HepG2 (cell line): ENCODE measurements around the gene EEF1AKMT3. TPM values are rescaled to one million over a fixed set of nuclear protein-coding genes. Genes with fewer than 3 reads are reported as not detected.

Source experiments
- ATAC-seq: fragments of 200-7000 bp; cut with Tn5 transposase; 3 replicates; pipeline ENCODE4 v1.9.1; 2020; ENCODE audit warnings: mild to moderate bottlenecking, moderate library complexity
- BruUV-seq: library from RNA; stranded (reverse); fragments of 400-500 nt; replicated peaks from 2 replicates; lab custom pipeline; 2021; lab: Mats Ljungman, UMichigan
- CTCF ChIA-PET: fragments of 300-600 bp; formaldehyde crosslinking; extraction: SDS; loops from one replicate; lab custom pipeline; 2021; ENCODE audit warnings: low total read pairs, inconsistent platforms, low intra/inter-chr PET ratio; lab: Yijun Ruan, JAX
- POLR2A ChIA-PET: fragments of 350-600 bp; sonication (Branson Sonifier 250); formaldehyde crosslinking; loops from one replicate; lab custom pipeline; 2020; ENCODE audit warnings: antibody characterized with exemption, inconsistent platforms; lab: Yijun Ruan, JAX
- DNase-seq: peaks from one replicate; pipeline ENCODE4 v3.0.0-alpha.2; 2015; ENCODE audit warnings: low spot score
- FAIRE-seq: peaks from 3 replicates; lab custom pipeline; 2011; peaks lifted over from hg19 to GRCh38; lab: Jason Lieb, UNC
- H2AFZ ChIP-seq: one replicate; pipeline ENCODE4 v1.6.1; 2011; ENCODE audit warnings: low read length, inconsistent platforms
- H3K27ac ChIP-seq: fragments of 300-600 bp; 3 replicates; pipeline ENCODE4 v1.8.0; 2011; ENCODE audit warnings: mixed run types, mild to moderate bottlenecking, mixed read lengths, low read length, inconsistent platforms; ENCODE audit not compliant: insufficient read depth; ENCODE audit errors: extremely low read length
- H3K27me3 ChIP-seq, 2 experiments: fragments of 200-600 bp in 1 of 2; 2 replicates in 1 of 2; 3 replicates in 1 of 2; pipeline versions ENCODE4 v1.6.0 to v1.8.0; 2011; ENCODE audit warnings: low read length in 2 of 2, mild to moderate bottlenecking in 2 of 2, moderate library complexity in 2 of 2, inconsistent platforms in 1 of 2; ENCODE audit not compliant: insufficient read depth in 2 of 2, control insufficient read depth in 1 of 2
- H3K36me3 ChIP-seq, 2 experiments: fragments of 200-600 bp in 1 of 2; replicated peaks in 1 of 2; 2 replicates in 1 of 2; 3 replicates in 1 of 2; pipeline versions ENCODE4 v1.5.1 to v1.8.0; 2011; ENCODE audit warnings: low read length in 2 of 2, inconsistent platforms in 1 of 2; ENCODE audit not compliant: insufficient read depth in 2 of 2, control insufficient read depth in 1 of 2
- H3K4me1 ChIP-seq: 2 replicates; pipeline ENCODE4 v1.5.1; 2012; ENCODE audit warnings: low read length, inconsistent platforms; ENCODE audit not compliant: insufficient read depth
- H3K4me2 ChIP-seq: 2 replicates; pipeline ENCODE4 v1.6.0; 2011; ENCODE audit warnings: low read depth, low read length, inconsistent platforms
- H3K4me3 ChIP-seq, 3 experiments: fragments of 200-600 bp in 1 of 3; sonication (generic), shearing (Covaris generic) in 1 of 3; replicated peaks in 1 of 3; 2 replicates each; pipeline ENCODE4 v1.5.1; 2011 to 2016; ENCODE audit warnings: low read length in 3 of 3, inconsistent platforms in 2 of 3, low read depth in 2 of 3, mild to moderate bottlenecking in 2 of 3, control low read depth in 1 of 3, mixed read lengths in 1 of 3; ENCODE audit not compliant: insufficient read depth in 1 of 3
- H3K79me2 ChIP-seq: one replicate; pipeline ENCODE4 v1.6.1; 2011; ENCODE audit warnings: low read length, inconsistent platforms; ENCODE audit not compliant: insufficient read depth
- H3K9ac ChIP-seq: 2 replicates; pipeline ENCODE4 v1.6.0; 2011; ENCODE audit warnings: mild to moderate bottlenecking, low read depth, low read length, inconsistent platforms; ENCODE audit not compliant: insufficient read depth
- H3K9me3 ChIP-seq: 2 replicates; pipeline ENCODE4 v1.5.1; 2012; ENCODE audit warnings: mild to moderate bottlenecking, low read length
- H4K20me1 ChIP-seq: 2 replicates; pipeline ENCODE4 v1.6.0; 2011; ENCODE audit warnings: inconsistent platforms, mild to moderate bottlenecking, low read length, moderate library complexity; ENCODE audit not compliant: insufficient read depth
- ARID2 ChIP-seq: sonication (generic); formaldehyde crosslinking; IDR thresholded peaks from 2 replicates; pipeline ENCODE4 v1.8.1; 2022; ENCODE audit warnings: mild to moderate bottlenecking, missing genetic modification reagents, borderline replicate concordance
- BORCS8-MEF2B ChIP-seq: sonication (generic); formaldehyde crosslinking; IDR thresholded peaks from 2 replicates; pipeline ENCODE4 v1.8.0; 2022; ENCODE audit warnings: mild to moderate bottlenecking, missing genetic modification reagents
- CEBPG ChIP-seq: IDR thresholded peaks from 2 replicates; pipeline ENCODE4 v1.6.1; 2016
- GFI1 ChIP-seq: sonication (generic); formaldehyde crosslinking; IDR thresholded peaks from 2 replicates; pipeline ENCODE4 v1.5.0; 2020; ENCODE audit warnings: missing genetic modification reagents, mild to moderate bottlenecking, borderline replicate concordance
- GMEB1 ChIP-seq: sonication (generic); formaldehyde crosslinking; IDR thresholded peaks from 2 replicates; pipeline ENCODE4 v1.5.1; 2020; ENCODE audit warnings: missing genetic modification reagents, mild to moderate bottlenecking, borderline replicate concordance
- HIC2 ChIP-seq: sonication (generic); formaldehyde crosslinking; IDR thresholded peaks from 2 replicates; pipeline ENCODE4 v1.9.0; 2022; ENCODE audit warnings: low read depth, missing genetic modification reagents
- NONO ChIP-seq, 2 experiments: fragments of 450-650 bp in 1 of 2; sonication (generic) in 1 of 2; formaldehyde crosslinking in 1 of 2; IDR thresholded peaks in 1 of 2; conservative IDR thresholded peaks in 1 of 2; 2 replicates each; pipeline versions ENCODE4 v1.6.1 to v1.8.0; 2017 to 2022; ENCODE audit warnings: mild to moderate bottlenecking in 1 of 2, missing genetic modification reagents in 1 of 2, moderate library complexity in 1 of 2
- RBM22 ChIP-seq: fragments of 200-400 bp; formaldehyde crosslinking; optimal IDR thresholded peaks from 2 replicates; pipeline ENCODE3; 2017; ENCODE audit warnings: mild to moderate bottlenecking, low read length, moderate library complexity
- TOPORS ChIP-seq: sonication (generic); formaldehyde crosslinking; IDR thresholded peaks from 2 replicates; pipeline ENCODE4 v1.8.0; 2023; ENCODE audit warnings: mild to moderate bottlenecking, missing genetic modification reagents
- ZBTB38 ChIP-seq: sonication (generic); formaldehyde crosslinking; IDR thresholded peaks from 2 replicates; pipeline ENCODE4 v1.5.1; 2020; ENCODE audit warnings: mild to moderate bottlenecking, missing genetic modification reagents
- ZNF724P ChIP-seq: sonication (generic); formaldehyde crosslinking; IDR thresholded peaks from 2 replicates; pipeline ENCODE4 v1.8.0; 2022; ENCODE audit warnings: missing genetic modification reagents, borderline replicate concordance
- ZSCAN25 ChIP-seq: sonication (generic); formaldehyde crosslinking; IDR thresholded peaks from 2 replicates; pipeline ENCODE4 v1.8.0; 2022; ENCODE audit warnings: mild to moderate bottlenecking, missing genetic modification reagents
- WGBS: methylation state at CpG from one replicate; pipeline ENCODE4 v1.1.6; 2017; ENCODE audit warnings: low lambda C conversion rate; 5-methylcytosine and 5-hydroxymethylcytosine counted together
- in situ Hi-C: cut with HindIII; loops from 2 replicates; pipeline ENCODE4 v1.10.0; 2017; ENCODE audit warnings: low pct_unique_long_range_greater_than_20kb; ENCODE audit not compliant: extremely low pct_ligation_motif_present
- intact Hi-C: fragments of 100-400 bp; cut with micrococcal nuclease; formaldehyde crosslinking; loops from one replicate; pipeline ENCODE4 v1.10.0; 2022; ENCODE audit not compliant: unreplicated experiment
- polyA plus RNA-seq, 8 experiments: library from polyadenylated mRNA; depleted of rRNA in 3 of 8; stranded (reverse) in 7 of 8; unstranded in 1 of 8; fragments of >200 nt; fragmentation: Illumina TruSeq in 4 of 8; extraction: Trizol in 4 of 8; gene quantifications; 2 replicates each; pipeline versions ENCODE4 v1.2.1 to v1.2.3, GENCODE V29; 2011 to 2016; ENCODE audit warnings: low read depth in 4 of 8, missing spikeins in 1 of 8, mixed read lengths in 1 of 8; ENCODE audit not compliant: insufficient read depth in 1 of 8
- total RNA-seq, 5 experiments: library from RNA; depleted of rRNA; stranded (reverse); fragments of >200 nt; fragmentation: Illumina TruSeq; extraction: Trizol; gene quantifications; 2 replicates each; pipeline ENCODE4 v1.2.3, GENCODE V29; 2016; ENCODE audit warnings: low read depth in 1 of 5
- TF ChIP-seq, protein P1 (sequence below): sonication (generic); formaldehyde crosslinking; IDR thresholded peaks from 2 replicates; pipeline ENCODE4 v1.5.0; 2020; ENCODE audit warnings: mild to moderate bottlenecking, missing genetic modification reagents, borderline replicate concordance

The EEF1AKMT3 gene
- total and polyA plus RNA-seq, 2 of the 13 experiments (the other 11 are each of a cell fraction or from before 2014, with no cell fraction given): 4.7 to 11.4 TPM

GRCh38 chr12:57744777-57745484, 27.5 kb upstream of the EEF1AKMT3 start, which contains the start of gene TSPAN31 (continued):
- TF ChIP-seq, protein P1, sequence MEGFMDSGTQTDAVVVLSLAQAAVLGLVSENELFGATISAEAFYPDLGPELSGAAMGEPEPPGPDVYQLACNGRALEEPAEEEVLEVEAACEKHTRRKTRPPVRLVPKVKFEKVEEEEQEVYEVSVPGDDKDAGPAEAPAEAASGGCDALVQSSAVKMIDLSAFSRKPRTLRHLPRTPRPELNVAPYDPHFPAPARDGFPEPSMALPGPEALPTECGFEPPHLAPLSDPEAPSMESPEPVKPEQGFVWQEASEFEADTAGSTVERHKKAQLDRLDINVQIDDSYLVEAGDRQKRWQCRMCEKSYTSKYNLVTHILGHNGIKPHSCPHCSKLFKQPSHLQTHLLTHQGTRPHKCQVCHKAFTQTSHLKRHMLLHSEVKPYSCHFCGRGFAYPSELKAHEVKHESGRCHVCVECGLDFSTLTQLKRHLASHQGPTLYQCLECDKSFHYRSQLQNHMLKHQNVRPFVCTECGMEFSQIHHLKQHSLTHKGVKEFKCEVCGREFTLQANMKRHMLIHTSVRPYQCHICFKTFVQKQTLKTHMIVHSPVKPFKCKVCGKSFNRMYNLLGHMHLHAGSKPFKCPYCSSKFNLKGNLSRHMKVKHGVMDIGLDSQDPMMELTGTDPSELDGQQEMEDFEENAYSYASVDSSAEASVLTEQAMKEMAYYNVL: peak; percentile 22; the same call in 1 of the 2 replicates
- no peak for TF ChIP-seq GFI1
- TF ChIP-seq CEBPG (CRISPR knock-in tag): peak; percentile 65
- TF ChIP-seq GMEB1: no peak; the same call in 1 of the 2 replicates
- no peak for TF ChIP-seq ZNF724P (CRISPR knock-in tag)

DNA sequence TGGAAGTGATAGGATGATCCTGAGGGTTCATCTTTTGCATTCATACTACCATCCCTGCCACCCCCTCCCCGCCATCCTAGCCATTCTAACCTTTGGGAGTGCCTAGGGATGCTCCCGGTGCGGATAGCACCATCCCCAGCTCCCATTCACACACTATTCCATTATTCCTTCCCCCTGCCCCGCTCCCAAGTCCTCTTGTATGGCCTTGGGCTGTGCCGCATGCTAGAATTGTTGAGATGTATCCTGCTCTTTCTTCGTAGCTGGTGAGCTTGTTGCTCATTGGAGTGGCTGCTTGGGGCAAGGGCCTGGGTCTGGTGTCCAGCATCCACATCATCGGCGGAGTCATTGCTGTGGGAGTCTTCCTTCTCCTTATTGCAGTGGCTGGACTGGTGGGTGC, 26.9 kb upstream of the EEF1AKMT3 start:
- TSS peak; percentile 72 for BruUV-seq
- Histone ChIP-seq H3K79me2 (peaks cover 15% of the 10 kb centered on the region), H3K9ac (peak overlapping the region; percentile 94), H3K4me3 (peak overlapping the region; percentile 63 to 80 (median 71)), H3K4me2 (peak overlapping the region; percentile 96), H3K4me1 (peaks cover 41% of the 10 kb centered on the region), H2AFZ (no peak overlapping the region), H4K20me1 (no peaks in the 10 kb centered on the region), H3K27ac (peak overlapping the region; percentile 94), H3K9me3 (no peaks in the 10 kb centered on the region), H3K27me3 (peaks cover 0 to 9% of the 10 kb centered on the region in 2 experiments; a peak in 2 of 5 replicates), H3K36me3 (peaks cover 6 to 37% of the 10 kb centered on the region in 2 experiments)
- in situ Hi-C loops (no loop called here), intact Hi-C loops (no loop called here)
- CTCF ChIA-PET: no interaction called here
- DNase-seq (no peak), ATAC-seq (peak; percentile 15), FAIRE-seq (no peak)
- POLR2A ChIA-PET: interaction anchor here (0.6 to 2.6 kb wide), 10 partner anchors 9 to 1665 kb away, joined by 3 to 29 read pairs (median 7); partner anchors contain the start of genes DDIT3, EEF1AKMT3 and METTL1
- 74% methylated on average over 8 of the region's 8 CpGs for whole genome bisulfite sequencing
- TF ChIP-seq ZBTB38 (CRISPR knock-in tag): peak; percentile 83
- peak; percentile 38; the same call in 1 of the 2 replicates for TF ChIP-seq BORCS8-MEF2B (CRISPR knock-in tag)
- 0 out of 2 replicates have a peak, but pooled peaks have one; percentile 8 for TF ChIP-seq HIC2 (CRISPR knock-in tag)
- no peak for TF ChIP-seq NONO (IDR thresholded peaks at IDR 0.05)
- TF ChIP-seq NONO (CRISPR knock-in tag; conservative IDR thresholded peaks at IDR 0.05): 0 out of 2 replicates have a peak, but pooled peaks have one; percentile 12
- TF ChIP-seq ZSCAN25 (CRISPR knock-in tag): no peak
- 0 out of 2 replicates have a peak, but pooled peaks have one; percentile 39 for TF ChIP-seq ARID2 (CRISPR knock-in tag)
- 0 out of 2 replicates have a peak, but pooled peaks have one; percentile 39 for TF ChIP-seq TOPORS
- peak; percentile 83 for TF ChIP-seq RBM22
